Loucy (cell line): Measurements from ENCODE around the gene ABI3.

ENCODE experiments used
- H2AFZ ChIP-seq: fragments of 200-600 bp; sonication (generic); 2 replicates; pipeline ENCODE4 v1.6.0; 2016; ENCODE audit warnings: antibody characterized with exemption, mild to moderate bottlenecking, low read length, moderate library complexity
- H3F3A ChIP-seq: fragments of 200-600 bp; 2 replicates; pipeline ENCODE4 v1.6.0; 2016; ENCODE audit warnings: antibody characterized with exemption, low read depth, mild to moderate bottlenecking
- H3K27me3 ChIP-seq: fragments of 200-600 bp; sonication (generic); 2 replicates; pipeline ENCODE4 v1.6.1; 2014; ENCODE audit warnings: low read length, mild to moderate bottlenecking; ENCODE audit not compliant: insufficient read depth, poor library complexity, severe bottlenecking
- H3K36me3 ChIP-seq: fragments of 200-600 bp; sonication (generic); 2 replicates; pipeline ENCODE4 v1.6.1; 2016; ENCODE audit warnings: low read length; ENCODE audit not compliant: insufficient read depth
- H3K4me1 ChIP-seq: fragments of 200-600 bp; sonication (generic); 2 replicates; pipeline ENCODE4 v1.5.1; 2014; ENCODE audit warnings: low read length, mild to moderate bottlenecking; ENCODE audit not compliant: insufficient read depth, poor library complexity, severe bottlenecking
- H3K4me2 ChIP-seq: fragments of 200-600 bp; sonication (generic); 2 replicates; pipeline ENCODE4 v1.6.0; 2014; ENCODE audit warnings: antibody characterized with exemption, low read length, low read depth, mild to moderate bottlenecking; ENCODE audit not compliant: poor library complexity, severe bottlenecking
- H3K4me3 ChIP-seq: fragments of 200-600 bp; sonication (generic); 2 replicates; pipeline ENCODE4 v1.5.1; 2014; ENCODE audit warnings: low read length, mild to moderate bottlenecking, mixed read lengths; ENCODE audit not compliant: poor library complexity, severe bottlenecking
- H3K79me2 ChIP-seq: fragments of 200-600 bp; sonication (generic); 2 replicates; pipeline ENCODE4 v1.6.1; 2014; ENCODE audit warnings: low read length; ENCODE audit not compliant: insufficient read depth
- H3K9ac ChIP-seq: fragments of 200-600 bp; sonication (generic); 2 replicates; pipeline ENCODE4 v1.6.0; 2014; ENCODE audit warnings: mild to moderate bottlenecking, low read depth, low read length, moderate library complexity; ENCODE audit not compliant: poor library complexity, severe bottlenecking
- H3K9me2 ChIP-seq: fragments of 200-600 bp; sonication (generic); replicated peaks from 2 replicates; pipeline ENCODE4 v1.6.1; 2016; ENCODE audit warnings: low read depth, low read length, mixed read lengths
- H3K9me3 ChIP-seq: fragments of 200-600 bp; sonication (generic); 2 replicates; pipeline ENCODE4 v1.6.1; 2014; ENCODE audit warnings: mild to moderate bottlenecking, antibody characterized with exemption, low read length, low read depth; ENCODE audit not compliant: insufficient read depth
- H4K20me1 ChIP-seq: fragments of 200-600 bp; sonication (generic); 2 replicates; pipeline ENCODE4 v1.6.0; 2014; ENCODE audit warnings: antibody characterized with exemption, low read length, mild to moderate bottlenecking; ENCODE audit not compliant: insufficient read depth, poor library complexity, severe bottlenecking
- EZH2phosphoT487 ChIP-seq: fragments of 200-600 bp; IDR thresholded peaks from 2 replicates; pipeline ENCODE4 v1.6.1; 2018; ENCODE audit warnings: antibody characterized with exemption, mild to moderate bottlenecking, moderate library complexity, borderline replicate concordance
- TF ChIP-seq, protein P1 (sequence below): fragments of 200-600 bp; sonication (generic); conservative IDR thresholded peaks from 2 replicates; pipeline ENCODE4 v1.5.1; 2014; ENCODE audit warnings: mild to moderate bottlenecking, antibody characterized with exemption, low read length

ABI3 gene

DNA sequence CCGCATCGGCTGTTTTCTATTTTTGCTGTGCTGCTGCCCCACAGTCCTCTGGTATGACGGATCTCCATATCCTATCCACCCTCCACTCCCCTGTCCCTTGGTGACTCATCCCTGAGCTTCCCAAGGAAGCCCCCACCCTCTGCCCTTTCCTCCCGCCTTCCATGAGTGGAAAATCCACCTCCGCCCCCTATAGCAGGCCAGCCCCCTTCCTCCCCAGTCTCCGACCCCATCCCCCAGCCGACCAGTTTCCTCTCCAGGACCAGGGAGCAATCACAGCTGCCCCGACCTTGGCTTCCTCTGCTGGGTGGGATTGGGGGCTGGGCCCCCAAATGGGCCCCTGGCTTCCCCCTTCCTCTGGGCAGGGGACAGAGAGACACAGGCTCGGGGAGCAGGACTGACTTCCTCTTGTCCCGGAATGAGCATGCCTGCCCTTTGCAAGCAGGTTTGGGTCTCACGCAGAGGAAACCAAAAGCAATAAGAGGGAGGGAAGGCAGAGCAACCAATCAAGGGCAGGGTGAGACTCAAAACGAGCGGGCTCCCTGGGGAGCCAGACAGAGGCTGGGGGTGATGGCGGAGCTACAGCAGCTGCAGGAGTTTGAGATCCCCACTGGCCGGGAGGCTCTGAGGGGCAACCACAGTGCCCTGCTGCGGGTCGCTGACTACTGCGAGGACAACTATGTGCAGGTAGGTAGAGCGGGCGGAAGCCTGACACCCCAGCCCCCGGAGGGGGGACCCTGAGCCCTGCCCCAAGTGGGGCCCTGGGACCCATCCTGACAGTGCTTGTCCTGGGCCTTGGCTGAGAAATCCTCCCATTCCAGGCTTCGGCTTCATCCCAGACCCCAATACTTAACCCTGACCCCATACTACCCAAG is at the start of gene ABI3, which contains the start of gene GNGT2:
Gene ABI3 (plus strand): TSS at position 550 of the 872 bp plus-strand sequence. CDS start 18 bp downstream, at position 568.
Gene GNGT2 (minus strand): TSS at position 417 of the 872 bp plus-strand sequence. CDS start 3,152 bp downstream, outside the sequence.
- TF ChIP-seq EZH2phosphoT487 = no peak
- TF ChIP-seq, protein P1, sequence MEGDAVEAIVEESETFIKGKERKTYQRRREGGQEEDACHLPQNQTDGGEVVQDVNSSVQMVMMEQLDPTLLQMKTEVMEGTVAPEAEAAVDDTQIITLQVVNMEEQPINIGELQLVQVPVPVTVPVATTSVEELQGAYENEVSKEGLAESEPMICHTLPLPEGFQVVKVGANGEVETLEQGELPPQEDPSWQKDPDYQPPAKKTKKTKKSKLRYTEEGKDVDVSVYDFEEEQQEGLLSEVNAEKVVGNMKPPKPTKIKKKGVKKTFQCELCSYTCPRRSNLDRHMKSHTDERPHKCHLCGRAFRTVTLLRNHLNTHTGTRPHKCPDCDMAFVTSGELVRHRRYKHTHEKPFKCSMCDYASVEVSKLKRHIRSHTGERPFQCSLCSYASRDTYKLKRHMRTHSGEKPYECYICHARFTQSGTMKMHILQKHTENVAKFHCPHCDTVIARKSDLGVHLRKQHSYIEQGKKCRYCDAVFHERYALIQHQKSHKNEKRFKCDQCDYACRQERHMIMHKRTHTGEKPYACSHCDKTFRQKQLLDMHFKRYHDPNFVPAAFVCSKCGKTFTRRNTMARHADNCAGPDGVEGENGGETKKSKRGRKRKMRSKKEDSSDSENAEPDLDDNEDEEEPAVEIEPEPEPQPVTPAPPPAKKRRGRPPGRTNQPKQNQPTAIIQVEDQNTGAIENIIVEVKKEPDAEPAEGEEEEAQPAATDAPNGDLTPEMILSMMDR = no peak
- H3K79me2 ChIP-seq = peaks cover 47% of the 10 kb centered on the region
- peak within 1 kb of the TSS; percentile 83 for H3K9ac ChIP-seq
- peaks cover 59% of the 10 kb centered on the region for H3K4me1 ChIP-seq
- no peaks in the 10 kb centered on the region for H4K20me1 ChIP-seq
- no peaks in the 10 kb centered on the region for H3K9me2 ChIP-seq
- H3K27me3 ChIP-seq = no peaks in the 10 kb centered on the region
- peak within 1 kb of the TSS; percentile 82 for H3K4me3 ChIP-seq
- H3F3A ChIP-seq = no peaks in the 10 kb centered on the region
- no peaks in the 10 kb centered on the region for H3K36me3 ChIP-seq
- H3K9me3 ChIP-seq = no peaks in the 10 kb centered on the region
- peak within 1 kb of the TSS; percentile 97 for H3K4me2 ChIP-seq
- peak within 1 kb of the TSS; percentile 32 for H2AFZ ChIP-seq

DNA sequence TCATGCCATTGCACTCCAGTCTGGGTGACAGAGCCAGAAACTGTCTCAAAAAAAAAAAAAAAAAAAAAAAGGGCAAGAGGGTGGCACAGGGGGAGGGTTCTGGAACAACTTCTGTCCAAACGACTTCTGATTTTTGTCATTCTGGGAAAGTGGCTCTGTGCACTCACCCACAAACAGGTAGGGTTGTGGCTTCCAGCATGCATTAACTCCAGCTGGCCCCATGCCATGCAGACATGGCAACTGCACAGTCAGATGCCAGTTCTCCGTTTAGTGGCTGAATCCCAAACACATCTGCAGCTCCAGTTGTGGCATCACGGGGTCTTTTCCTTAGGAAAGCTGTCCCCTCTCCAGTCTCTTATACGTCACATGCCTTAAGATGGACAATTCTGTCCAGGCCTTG is 47.6 kb upstream of the ABI3 start:
- no peaks in the 10 kb centered on the region for H3K79me2 ChIP-seq
- TF ChIP-seq EZH2phosphoT487 = no peak
- TF ChIP-seq, protein P1 = no peak
- H3K9me2 ChIP-seq = no peaks in the 10 kb centered on the region
- no peaks in the 10 kb centered on the region for H3K9me3 ChIP-seq
- H2AFZ ChIP-seq = no peak overlapping the region
- no peaks in the 10 kb centered on the region for H4K20me1 ChIP-seq
- no peak overlapping the region for H3K9ac ChIP-seq
- no peak overlapping the region for H3K4me2 ChIP-seq
- no peaks in the 10 kb centered on the region for H3K27me3 ChIP-seq
- H3F3A ChIP-seq = no peaks in the 10 kb centered on the region
- no peak overlapping the region for H3K4me3 ChIP-seq
- H3K4me1 ChIP-seq = no peaks in the 10 kb centered on the region
- no peaks in the 10 kb centered on the region for H3K36me3 ChIP-seq

GRCh38 chr17:49165143-49165542 is 45.4 kb upstream of the ABI3 start:
- TF ChIP-seq, protein P1 = no peak
- TF ChIP-seq EZH2phosphoT487 = no peak
- H3K9me3 ChIP-seq = no peaks in the 10 kb centered on the region
- H2AFZ ChIP-seq = no peak overlapping the region

More at GRCh38 chr17:49165143-49165542, 45.4 kb upstream of the ABI3 start:
- no peaks in the 10 kb centered on the region for H3K36me3 ChIP-seq
- H3F3A ChIP-seq = no peaks in the 10 kb centered on the region
- H3K27me3 ChIP-seq = no peaks in the 10 kb centered on the region
- no peaks in the 10 kb centered on the region for H3K79me2 ChIP-seq
- no peaks in the 10 kb centered on the region for H4K20me1 ChIP-seq
- no peak overlapping the region for H3K9ac ChIP-seq
- H3K9me2 ChIP-seq = no peaks in the 10 kb centered on the region
- no peak overlapping the region for H3K4me3 ChIP-seq
- H3K4me1 ChIP-seq = no peaks in the 10 kb centered on the region
- no peak overlapping the region for H3K4me2 ChIP-seq
